Fibroblast of lung (primary cell): ENCODE data around the gene TNIP1.

Experiments
- EZH2 ChIP-seq: IDR thresholded peaks from 2 replicates; pipeline ENCODE4 v1.5.1; 2012; ENCODE audit warnings: low read length, control low read depth, mild to moderate bottlenecking; ENCODE audit errors: missing control alignments
- TF ChIP-seq, protein P1 (sequence below), 2 donors: IDR thresholded peaks in 1 of 2; conservative IDR thresholded peaks in 1 of 2; 1 replicate in 1 of 2; 2 replicates in 1 of 2; pipeline ENCODE4 v1.5.1; 2011 to 2012; ENCODE audit warnings: low read length in 2 of 2, control low read depth in 1 of 2, inconsistent platforms in 1 of 2, low read depth in 1 of 2, mild to moderate bottlenecking in 1 of 2

DNA sequence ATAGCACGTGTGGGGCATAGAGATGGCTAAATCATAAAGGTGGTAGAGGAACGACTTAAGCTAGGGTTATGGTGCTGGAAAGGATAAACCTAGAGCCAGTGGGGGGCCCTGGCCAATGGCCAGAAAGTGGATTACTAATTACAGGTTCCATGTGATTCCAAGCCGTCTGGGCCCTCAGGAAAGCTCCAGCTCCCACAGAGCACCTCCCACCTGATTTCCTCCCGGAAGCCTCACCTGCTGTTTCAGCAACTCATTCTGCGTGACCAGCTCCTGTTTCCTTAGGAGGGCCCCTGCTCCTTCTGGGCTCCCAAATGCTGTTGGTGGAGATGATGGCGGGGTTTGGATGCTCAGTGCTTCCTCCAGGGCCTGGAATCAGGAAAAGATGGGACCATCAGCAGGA, 44.3 kb downstream of the TNIP1 start:
- TF ChIP-seq, protein P1, sequence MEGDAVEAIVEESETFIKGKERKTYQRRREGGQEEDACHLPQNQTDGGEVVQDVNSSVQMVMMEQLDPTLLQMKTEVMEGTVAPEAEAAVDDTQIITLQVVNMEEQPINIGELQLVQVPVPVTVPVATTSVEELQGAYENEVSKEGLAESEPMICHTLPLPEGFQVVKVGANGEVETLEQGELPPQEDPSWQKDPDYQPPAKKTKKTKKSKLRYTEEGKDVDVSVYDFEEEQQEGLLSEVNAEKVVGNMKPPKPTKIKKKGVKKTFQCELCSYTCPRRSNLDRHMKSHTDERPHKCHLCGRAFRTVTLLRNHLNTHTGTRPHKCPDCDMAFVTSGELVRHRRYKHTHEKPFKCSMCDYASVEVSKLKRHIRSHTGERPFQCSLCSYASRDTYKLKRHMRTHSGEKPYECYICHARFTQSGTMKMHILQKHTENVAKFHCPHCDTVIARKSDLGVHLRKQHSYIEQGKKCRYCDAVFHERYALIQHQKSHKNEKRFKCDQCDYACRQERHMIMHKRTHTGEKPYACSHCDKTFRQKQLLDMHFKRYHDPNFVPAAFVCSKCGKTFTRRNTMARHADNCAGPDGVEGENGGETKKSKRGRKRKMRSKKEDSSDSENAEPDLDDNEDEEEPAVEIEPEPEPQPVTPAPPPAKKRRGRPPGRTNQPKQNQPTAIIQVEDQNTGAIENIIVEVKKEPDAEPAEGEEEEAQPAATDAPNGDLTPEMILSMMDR (conservative IDR thresholded peaks at IDR 0.05 in 1 of 2, IDR thresholded peaks at IDR 0.05 in 1 of 2; ENCODE audit: low read depth in 1 of 2, low read length in 2 of 2) = no peak
- no peak for TF ChIP-seq EZH2
